Thyroid gland (tissue), 4 donors: ENCODE results near the gene WWP2. TPM values are rescaled to one million over a fixed set of nuclear protein-coding genes. Genes with fewer than 3 reads are reported as not detected.

Experiments
- DNase-seq, 2 donors: peaks; one replicate each; pipeline ENCODE4 v3.0.0-alpha.2; 2019
- H3K27ac ChIP-seq, 3 donors: fragments of 200-600 bp; sonication (generic); 1 replicate in 2 of 3; 2 replicates in 1 of 3; pipeline ENCODE4 v1.5.1; 2016 to 2019; ENCODE audit warnings: mild to moderate bottlenecking in 1 of 3, moderate library complexity in 1 of 3
- H3K27me3 ChIP-seq: fragments of 200-600 bp; sonication (generic); one replicate; pipeline ENCODE4 v1.5.1; 2019
- H3K36me3 ChIP-seq, 2 donors: fragments of 200-600 bp; sonication (generic); one replicate each; pipeline ENCODE4 v1.5.1; 2016 to 2019
- H3K4me1 ChIP-seq, 2 donors: fragments of 200-600 bp; sonication (generic); one replicate each; pipeline ENCODE4 v1.5.1; 2017 to 2019
- H3K4me3 ChIP-seq, 3 donors: fragments of 200-600 bp; sonication (generic); replicated peaks in 1 of 3; 1 replicate in 2 of 3; 2 replicates in 1 of 3; pipeline ENCODE4 v1.5.1; 2016; ENCODE audit warnings: mild to moderate bottlenecking in 1 of 3
- H3K9me3 ChIP-seq: fragments of 200-600 bp; sonication (generic); one replicate; pipeline ENCODE4 v1.5.1; 2017
- POLR2A ChIP-seq, 2 donors: fragments of 450-650 bp; IDR thresholded peaks; one replicate each; pipeline ENCODE4 v1.6.1; 2017; ENCODE audit warnings: antibody characterized with exemption in 2 of 2, mild to moderate bottlenecking in 2 of 2, moderate library complexity in 1 of 2
- WGBS, 2 donors: methylation state at CpG; one replicate each; pipeline ENCODE4 v1.1.5; 2017; 5-methylcytosine and 5-hydroxymethylcytosine counted together
- intact Hi-C: fragments of 100-400 bp; cut with DNase I; formaldehyde crosslinking; loops from one replicate; pipeline ENCODE4 v1.15.1; 2023
- total RNA-seq, 4 donors: library from RNA; depleted of rRNA; stranded (reverse); fragments of >200 nt; gene quantifications; one replicate each; pipeline ENCODE4 v1.2.3, GENCODE V29; 2016
- TF ChIP-seq, protein P1 (sequence below), 6 experiments: fragments of 200-600 bp in 3 of 6; fragments of 450-650 bp in 3 of 6; sonication (generic) in 3 of 6; IDR thresholded peaks; one replicate each; pipeline ENCODE4 v1.5.1; 2016 to 2019; ENCODE audit warnings: antibody characterized with exemption in 6 of 6, mild to moderate bottlenecking in 2 of 6, inconsistent platforms in 1 of 6, moderate library complexity in 1 of 6

Gene WWP2
- total RNA-seq, 4 donors from 2014 or later = 35.9 to 72.1 (median 47.7) TPM

DNA sequence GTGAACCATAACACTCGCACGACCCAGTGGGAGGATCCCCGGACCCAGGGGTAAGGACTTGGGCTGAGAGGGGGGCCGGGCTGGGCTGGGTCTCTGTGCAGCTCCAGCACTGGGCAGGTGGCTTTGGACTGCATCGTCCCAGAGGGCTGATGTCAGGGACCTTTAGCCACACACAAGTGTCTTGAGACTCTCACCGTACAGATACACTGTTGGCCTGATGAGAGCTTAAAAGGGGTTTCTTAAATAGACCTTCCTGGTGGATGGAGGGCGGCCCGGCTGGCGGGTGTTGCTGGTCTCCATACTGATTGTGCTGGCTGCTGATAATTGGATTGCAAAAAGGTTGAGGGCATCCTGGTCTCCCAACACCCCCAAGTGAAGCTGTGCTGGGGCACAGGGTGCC is 167.3 kb downstream of the WWP2 start:
- Histone ChIP-seq H3K36me3 (peaks cover 23 to 28% of the 10 kb centered on the region in 2 donors), H3K4me1 (peaks cover 0 to 9% of the 10 kb centered on the region in 2 donors)
- 80 to 89% methylated on average over 2 to 7 of the region's 9 CpGs for WGBS, 2 donors

DNA sequence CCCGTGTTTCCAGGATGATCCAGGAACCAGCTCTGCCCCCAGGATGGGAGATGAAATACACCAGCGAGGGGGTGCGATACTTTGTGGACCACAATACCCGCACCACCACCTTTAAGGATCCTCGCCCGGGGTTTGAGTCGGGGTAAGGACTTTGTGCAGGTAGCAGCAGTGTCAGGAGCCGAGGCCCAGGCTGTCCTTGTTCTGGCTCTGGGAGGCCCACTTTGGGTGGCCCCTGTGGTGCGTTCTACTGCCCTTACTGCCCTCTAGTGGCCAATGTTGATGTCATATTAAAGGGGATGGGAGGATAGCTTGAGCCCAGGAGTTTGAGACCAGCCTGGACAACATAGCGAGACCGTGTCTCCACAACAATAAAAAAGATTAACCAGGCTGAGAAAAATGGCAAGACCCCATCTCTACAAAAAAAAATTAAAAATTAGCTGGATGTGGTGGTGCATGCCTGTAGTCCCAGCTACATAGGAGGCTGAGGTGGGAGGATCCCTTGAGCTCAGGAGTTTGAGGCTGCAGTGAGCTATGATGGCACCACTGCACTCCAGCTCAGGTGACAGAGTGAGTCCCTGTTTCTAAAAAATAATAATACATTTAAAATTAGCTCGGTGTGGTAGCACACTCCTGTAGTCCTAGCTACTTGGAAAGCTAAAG is 168.1 kb downstream of the WWP2 start:
- H3K4me1 ChIP-seq = peaks cover 0 to 9% of the 10 kb centered on the region in 2 donors
- 51 to 66% methylated on average over 7 to 12 of the region's 12 CpGs for WGBS, 2 donors
- DNase-seq = peak; percentile 56 to 62
- H3K27me3 ChIP-seq = no peaks in the 10 kb centered on the region
- intact Hi-C loops = loop anchor here (2.0 kb wide), 1 partner anchor 131 kb away; no protein-coding TSS in a partner anchor
- H3K4me3 ChIP-seq = no peak overlapping the region
- no peaks in the 10 kb centered on the region for H3K9me3 ChIP-seq
- no peak for TF ChIP-seq POLR2A (IDR thresholded peaks at IDR 0.05)
- TF ChIP-seq, protein P1, sequence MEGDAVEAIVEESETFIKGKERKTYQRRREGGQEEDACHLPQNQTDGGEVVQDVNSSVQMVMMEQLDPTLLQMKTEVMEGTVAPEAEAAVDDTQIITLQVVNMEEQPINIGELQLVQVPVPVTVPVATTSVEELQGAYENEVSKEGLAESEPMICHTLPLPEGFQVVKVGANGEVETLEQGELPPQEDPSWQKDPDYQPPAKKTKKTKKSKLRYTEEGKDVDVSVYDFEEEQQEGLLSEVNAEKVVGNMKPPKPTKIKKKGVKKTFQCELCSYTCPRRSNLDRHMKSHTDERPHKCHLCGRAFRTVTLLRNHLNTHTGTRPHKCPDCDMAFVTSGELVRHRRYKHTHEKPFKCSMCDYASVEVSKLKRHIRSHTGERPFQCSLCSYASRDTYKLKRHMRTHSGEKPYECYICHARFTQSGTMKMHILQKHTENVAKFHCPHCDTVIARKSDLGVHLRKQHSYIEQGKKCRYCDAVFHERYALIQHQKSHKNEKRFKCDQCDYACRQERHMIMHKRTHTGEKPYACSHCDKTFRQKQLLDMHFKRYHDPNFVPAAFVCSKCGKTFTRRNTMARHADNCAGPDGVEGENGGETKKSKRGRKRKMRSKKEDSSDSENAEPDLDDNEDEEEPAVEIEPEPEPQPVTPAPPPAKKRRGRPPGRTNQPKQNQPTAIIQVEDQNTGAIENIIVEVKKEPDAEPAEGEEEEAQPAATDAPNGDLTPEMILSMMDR (IDR thresholded peaks at IDR 0.05) = peak; percentile 60 to 79 (median 76)
- H3K27ac ChIP-seq = no peak overlapping the region
- H3K36me3 ChIP-seq = peaks cover 31 to 36% of the 10 kb centered on the region in 2 donors

More for the DNA sequence above, 167.3 kb downstream of the WWP2 start:
- no peak for DNase-seq
- TF ChIP-seq, protein P1 (IDR thresholded peaks at IDR 0.05) = no peak
- no peak for TF ChIP-seq POLR2A (IDR thresholded peaks at IDR 0.05)
- no peak overlapping the region for H3K27ac ChIP-seq
- H3K27me3 ChIP-seq = no peaks in the 10 kb centered on the region
- no peaks in the 10 kb centered on the region for H3K9me3 ChIP-seq
- intact Hi-C loops = no loop called here
- no peak overlapping the region for H3K4me3 ChIP-seq

DNA sequence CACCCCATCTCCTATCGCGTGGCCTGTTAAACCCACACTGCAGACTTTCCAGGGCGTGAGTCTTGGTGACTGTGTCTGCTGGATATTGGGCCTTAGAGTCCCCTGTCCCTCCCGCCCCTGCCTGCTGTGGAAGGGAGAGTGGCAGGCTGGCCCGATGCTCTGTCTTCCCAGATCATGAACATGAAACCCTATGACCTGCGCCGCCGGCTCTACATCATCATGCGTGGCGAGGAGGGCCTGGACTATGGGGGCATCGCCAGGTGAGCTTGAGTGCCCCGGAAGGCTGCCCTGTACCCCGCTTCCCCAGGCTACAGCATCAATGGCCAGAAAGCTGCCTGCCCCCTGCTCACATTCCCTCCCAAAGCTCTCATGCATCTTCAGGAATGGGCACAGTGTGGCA is 169.5 kb downstream of the WWP2 start:
- H3K4me3 ChIP-seq = no peak overlapping the region
- no peaks in the 10 kb centered on the region for H3K9me3 ChIP-seq
- DNase-seq = no peak
- no peak overlapping the region for H3K27ac ChIP-seq
- WGBS, 2 donors = 93 to 97% methylated on average over 3 to 11 of the region's 13 CpGs
- intact Hi-C loops = loop anchor here (2.0 kb wide), 1 partner anchor 133 kb away; no protein-coding TSS in a partner anchor
- H3K36me3 ChIP-seq = peaks cover 45 to 50% of the 10 kb centered on the region in 2 donors
- peaks cover 0 to 9% of the 10 kb centered on the region in 2 donors for H3K4me1 ChIP-seq
- H3K27me3 ChIP-seq = no peaks in the 10 kb centered on the region
- TF ChIP-seq, protein P1 (IDR thresholded peaks at IDR 0.05) = no peak
- no peak for TF ChIP-seq POLR2A (IDR thresholded peaks at IDR 0.05)

DNA sequence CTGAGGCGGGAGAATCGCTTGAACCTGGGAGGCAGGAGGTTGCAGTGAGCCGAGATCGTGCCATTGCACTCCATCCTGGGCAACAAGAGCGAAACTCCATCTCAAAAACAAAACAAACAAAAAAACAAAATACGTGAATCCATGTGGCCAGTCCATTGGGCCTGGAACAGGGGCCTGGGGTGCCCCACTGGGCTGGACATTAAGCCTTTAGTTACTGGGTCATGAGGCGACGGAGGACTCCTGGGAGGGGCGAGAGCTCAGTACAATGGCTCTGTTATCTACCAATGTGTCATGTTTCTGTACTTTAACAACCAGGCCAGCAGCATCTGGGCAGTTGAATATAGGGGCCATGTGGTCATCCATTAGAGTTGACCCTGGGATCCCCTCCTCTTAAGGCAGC is 170.1 kb downstream of the WWP2 start:
- intact Hi-C loops = no loop called here
- H3K36me3 ChIP-seq = peaks cover 51 to 56% of the 10 kb centered on the region in 2 donors
- H3K27me3 ChIP-seq = no peaks in the 10 kb centered on the region
- 80 to 91% methylated on average over 9 of the region's 9 CpGs for WGBS, 2 donors
- H3K9me3 ChIP-seq = no peaks in the 10 kb centered on the region
- no peak overlapping the region for H3K4me3 ChIP-seq
- no peak overlapping the region for H3K27ac ChIP-seq
- DNase-seq = no peak
- no peak for TF ChIP-seq POLR2A (IDR thresholded peaks at IDR 0.05)
- TF ChIP-seq, protein P1 (IDR thresholded peaks at IDR 0.05) = no peak
- peaks cover 0 to 9% of the 10 kb centered on the region in 2 donors for H3K4me1 ChIP-seq

DNA sequence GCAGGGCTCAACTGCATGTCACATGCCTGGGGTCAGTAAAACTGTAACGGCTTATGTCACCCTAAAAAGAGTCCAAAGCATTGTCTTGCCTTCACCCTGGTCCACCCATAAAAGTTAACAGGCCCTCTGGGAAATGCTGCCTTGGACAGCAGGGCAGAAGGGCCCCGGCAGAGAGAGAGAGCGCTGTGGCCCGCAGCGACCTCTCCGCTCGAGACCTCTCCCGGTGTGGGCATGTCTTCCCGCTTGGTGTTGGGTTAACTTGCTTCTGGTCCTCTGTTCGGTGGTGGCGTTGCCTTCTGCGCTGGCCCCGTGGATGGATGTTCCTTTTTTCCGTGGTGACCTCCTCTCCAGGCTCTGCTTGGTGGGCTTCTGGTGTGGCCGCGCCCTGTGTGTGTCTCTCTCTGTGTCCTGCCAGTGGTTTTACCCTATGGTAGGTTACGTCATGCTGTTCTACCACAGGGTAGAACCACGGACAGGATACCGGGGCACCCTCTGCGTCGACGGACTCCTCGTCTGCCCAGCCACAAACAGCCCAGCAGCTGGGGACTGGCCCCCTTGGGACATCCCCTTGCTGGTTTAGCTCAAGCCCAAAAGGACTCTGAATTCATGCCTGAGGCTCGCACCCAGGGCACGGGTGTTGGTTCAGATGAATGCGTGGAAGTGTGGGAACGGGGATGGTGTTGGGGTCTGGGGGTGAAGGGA is 170.7 kb downstream of the WWP2 start:
- Histone ChIP-seq H3K27ac (no peak overlapping the region), H3K27me3 (no peaks in the 10 kb centered on the region), H3K36me3 (peaks cover 57 to 62% of the 10 kb centered on the region in 2 donors), H3K4me3 (no peak overlapping the region), H3K4me1 (peaks cover 0 to 3% of the 10 kb centered on the region in 2 donors), H3K9me3 (no peaks in the 10 kb centered on the region)
- intact Hi-C loops = no loop called here
- no peak for DNase-seq
- TF ChIP-seq POLR2A (IDR thresholded peaks at IDR 0.05) = no peak
- TF ChIP-seq, protein P1 (IDR thresholded peaks at IDR 0.05) = no peak
- WGBS, 2 donors = 91 to 94% methylated on average over 25 to 27 of the region's 27 CpGs
